ENCODE data around the gene BTK.

DNA sequence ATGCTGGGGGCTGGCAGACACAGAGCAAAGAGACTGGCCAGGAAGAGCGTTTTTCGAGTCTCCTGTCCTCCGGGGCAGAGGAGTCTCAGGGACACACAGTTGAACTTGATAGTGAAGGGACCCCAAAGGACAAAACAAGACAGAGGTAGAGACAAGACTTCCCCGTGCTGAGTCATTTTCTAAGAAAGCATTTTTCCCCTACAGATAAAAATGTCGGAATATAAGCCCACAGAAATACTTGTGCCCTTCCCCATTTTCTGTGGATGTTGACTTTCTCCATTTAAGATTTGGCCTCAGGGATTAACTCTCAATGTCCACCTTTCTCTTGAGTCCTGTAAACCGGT, 523 bp upstream of the BTK start:
- no peak for TF ChIP-seq EZH2phosphoT487 (IDR thresholded peaks at IDR 0.05; ENCODE audit: borderline replicate concordance, low read length)
- TF ChIP-seq, protein P1, sequence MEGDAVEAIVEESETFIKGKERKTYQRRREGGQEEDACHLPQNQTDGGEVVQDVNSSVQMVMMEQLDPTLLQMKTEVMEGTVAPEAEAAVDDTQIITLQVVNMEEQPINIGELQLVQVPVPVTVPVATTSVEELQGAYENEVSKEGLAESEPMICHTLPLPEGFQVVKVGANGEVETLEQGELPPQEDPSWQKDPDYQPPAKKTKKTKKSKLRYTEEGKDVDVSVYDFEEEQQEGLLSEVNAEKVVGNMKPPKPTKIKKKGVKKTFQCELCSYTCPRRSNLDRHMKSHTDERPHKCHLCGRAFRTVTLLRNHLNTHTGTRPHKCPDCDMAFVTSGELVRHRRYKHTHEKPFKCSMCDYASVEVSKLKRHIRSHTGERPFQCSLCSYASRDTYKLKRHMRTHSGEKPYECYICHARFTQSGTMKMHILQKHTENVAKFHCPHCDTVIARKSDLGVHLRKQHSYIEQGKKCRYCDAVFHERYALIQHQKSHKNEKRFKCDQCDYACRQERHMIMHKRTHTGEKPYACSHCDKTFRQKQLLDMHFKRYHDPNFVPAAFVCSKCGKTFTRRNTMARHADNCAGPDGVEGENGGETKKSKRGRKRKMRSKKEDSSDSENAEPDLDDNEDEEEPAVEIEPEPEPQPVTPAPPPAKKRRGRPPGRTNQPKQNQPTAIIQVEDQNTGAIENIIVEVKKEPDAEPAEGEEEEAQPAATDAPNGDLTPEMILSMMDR (IDR thresholded peaks at IDR 0.05; ENCODE audit: low read depth, low read length, poor library complexity, severe bottlenecking) = no peak
